H1 (cell line): ENCODE data around the gene CCL26. TPM values are rescaled to one million over a fixed set of nuclear protein-coding genes. Genes with fewer than 3 reads are reported as not detected.

Experiments
- CTCF ChIA-PET: fragments of 300-600 bp; sonication (Branson Sonifier 250); formaldehyde crosslinking; loops from one replicate; lab custom pipeline; 2021; ENCODE audit not compliant: partially characterized antibody; lab: Charles Lee
- POLR2A ChIA-PET: fragments of 300-600 bp; sonication (Branson Sonifier 250); formaldehyde crosslinking; loops from one replicate; lab custom pipeline; 2021; ENCODE audit warnings: inconsistent platforms; ENCODE audit not compliant: partially characterized antibody; lab: Charles Lee
- DNase-seq, 2 experiments: peaks; one replicate each; pipeline versions ENCODE4 v3.0.0 to v3.0.0-alpha.2; 2010 to 2022; ENCODE audit warnings: low spot score in 2 of 2, low read depth in 1 of 2, mixed read lengths in 1 of 2
- FAIRE-seq: peaks from 2 replicates; lab custom pipeline; 2011; peaks lifted over from hg19 to GRCh38; lab: Jason Lieb, UNC
- H2AFZ ChIP-seq: 2 replicates; pipeline ENCODE4 v1.8.1; 2012; ENCODE audit warnings: low read length, inconsistent platforms
- H2AK5ac ChIP-seq: 2 replicates; pipeline ENCODE4 v1.6.1; 2013; ENCODE audit warnings: low read depth, low read length
- H2BK120ac ChIP-seq: replicated peaks from 2 replicates; pipeline ENCODE3; 2013; ENCODE audit warnings: low read depth, low read length, inconsistent platforms
- H2BK12ac ChIP-seq: 2 replicates; pipeline ENCODE4 v1.6.1; 2013; ENCODE audit warnings: low read depth, low read length
- H2BK15ac ChIP-seq: 2 replicates; pipeline ENCODE4 v1.6.1; 2013; ENCODE audit warnings: low read length
- H2BK20ac ChIP-seq: 2 replicates; pipeline ENCODE4 v1.6.1; 2013; ENCODE audit warnings: low read length
- H2BK5ac ChIP-seq: 2 replicates; pipeline ENCODE4 v1.6.1; 2013; ENCODE audit warnings: low read depth, low read length
- H3K14ac ChIP-seq: 2 replicates; pipeline ENCODE4 v1.6.1; 2013; ENCODE audit warnings: inconsistent platforms; ENCODE audit not compliant: insufficient read length
- H3K18ac ChIP-seq: 2 replicates; pipeline ENCODE4 v1.6.1; 2013; ENCODE audit warnings: low read length; ENCODE audit errors: extremely low read depth
- H3K23ac ChIP-seq: 2 replicates; pipeline ENCODE4 v1.6.1; 2013; ENCODE audit warnings: inconsistent platforms; ENCODE audit not compliant: insufficient read length
- H3K23me2 ChIP-seq: 2 replicates; pipeline ENCODE4 v1.6.1; 2013; ENCODE audit warnings: low read depth, low read length
- H3K27ac ChIP-seq: 2 replicates; pipeline ENCODE4 v1.6.1; 2011; ENCODE audit warnings: low read depth, low read length, inconsistent platforms
- H3K27me3 ChIP-seq, 4 experiments: replicated peaks in 1 of 4; 1 replicate in 1 of 4; 2 replicates in 3 of 4; pipeline versions ENCODE4 v1.6.1 to v1.8.1; 2011 to 2013; ENCODE audit warnings: low read length in 3 of 4, mild to moderate bottlenecking in 3 of 4, inconsistent platforms in 2 of 4, mixed read lengths in 2 of 4, moderate library complexity in 1 of 4; ENCODE audit not compliant: control insufficient read depth in 3 of 4, insufficient read depth in 3 of 4; ENCODE audit errors: extremely low read depth in 1 of 4
- H3K36me3 ChIP-seq, 4 experiments: 2 replicates each; pipeline versions ENCODE4 v1.6.1 to v1.8.1; 2011 to 2013; ENCODE audit warnings: mild to moderate bottlenecking in 4 of 4, low read length in 3 of 4, moderate library complexity in 2 of 4, control low read depth in 1 of 4, inconsistent platforms in 1 of 4; ENCODE audit not compliant: insufficient read depth in 4 of 4, control insufficient read depth in 2 of 4
- H3K4ac ChIP-seq: replicated peaks from 2 replicates; pipeline ENCODE3; 2013; ENCODE audit warnings: low read length, low read depth, mixed read lengths, inconsistent platforms; ENCODE audit not compliant: insufficient read length
- H3K4me1 ChIP-seq, 4 experiments: replicated peaks in 1 of 4; 1 replicate in 1 of 4; 2 replicates in 3 of 4; pipeline versions ENCODE4 v1.6.1 to v1.8.1; 2011 to 2013; ENCODE audit warnings: low read length in 3 of 4, inconsistent platforms in 2 of 4, mixed read lengths in 1 of 4; ENCODE audit not compliant: insufficient read depth in 4 of 4, control insufficient read depth in 3 of 4
- H3K4me2 ChIP-seq, 2 experiments: 2 replicates each; pipeline versions ENCODE4 v1.6.1 to v1.8.1; 2011 to 2013; ENCODE audit warnings: low read depth in 2 of 2, low read length in 2 of 2, control low read depth in 1 of 2, inconsistent platforms in 1 of 2, mild to moderate bottlenecking in 1 of 2; ENCODE audit not compliant: insufficient read depth in 1 of 2
- H3K4me3 ChIP-seq, 4 experiments: fragments of 200-600, 300-600 bp in 1 of 4; sonication (generic), shearing (Covaris generic), sonication (Bioruptor Twin) in 1 of 4; 2 replicates each; pipeline versions ENCODE4 v1.5.1 to v1.8.1; 2011 to 2016; ENCODE audit warnings: low read length in 4 of 4, low read depth in 3 of 4, control low read depth in 2 of 4, inconsistent platforms in 2 of 4, mild to moderate bottlenecking in 2 of 4, mixed read lengths in 1 of 4, moderate library complexity in 1 of 4; ENCODE audit not compliant: insufficient read depth in 2 of 4; ENCODE audit errors: extremely low read depth in 1 of 4
- H3K56ac ChIP-seq: replicated peaks from 2 replicates; pipeline ENCODE3; 2013; ENCODE audit warnings: low read depth, mild to moderate bottlenecking, mixed read lengths, low read length, inconsistent platforms; ENCODE audit not compliant: insufficient read length
- H3K79me1 ChIP-seq: 2 replicates; pipeline ENCODE4 v1.6.1; 2013; ENCODE audit warnings: low read depth, low read length, control low read depth
- H3K79me2 ChIP-seq, 2 experiments: 2 replicates each; pipeline versions ENCODE4 v1.6.1 to v1.8.1; 2012 to 2013; ENCODE audit warnings: low read length in 2 of 2, mild to moderate bottlenecking in 2 of 2, inconsistent platforms in 1 of 2; ENCODE audit not compliant: insufficient read depth in 2 of 2, control insufficient read depth in 1 of 2
- H3K9ac ChIP-seq, 4 experiments: replicated peaks in 1 of 4; 1 replicate in 1 of 4; 2 replicates in 3 of 4; pipeline versions ENCODE4 v1.6.1 to v1.8.1; 2011 to 2013; ENCODE audit warnings: low read depth in 3 of 4, low read length in 3 of 4, control low read depth in 2 of 4, mild to moderate bottlenecking in 2 of 4, moderate library complexity in 2 of 4, inconsistent platforms in 1 of 4; ENCODE audit errors: extremely low read depth in 1 of 4
- H3K9me3 ChIP-seq, 2 experiments: 2 replicates each; pipeline versions ENCODE4 v1.6.1 to v1.8.1; 2012 to 2013; ENCODE audit warnings: mild to moderate bottlenecking in 2 of 2, moderate library complexity in 2 of 2, control low read depth in 1 of 2, inconsistent platforms in 1 of 2, low read depth in 1 of 2, low read length in 1 of 2, mixed read lengths in 1 of 2; ENCODE audit not compliant: insufficient read depth in 2 of 2
- H4K20me1 ChIP-seq, 2 experiments: replicated peaks in 1 of 2; 2 replicates each; pipeline versions ENCODE3 to v1.8.1; 2011 to 2013; ENCODE audit warnings: inconsistent platforms in 2 of 2, low read length in 2 of 2, mild to moderate bottlenecking in 1 of 2; ENCODE audit not compliant: insufficient read depth in 2 of 2, control insufficient read depth in 1 of 2
- H4K5ac ChIP-seq: 2 replicates; pipeline ENCODE4 v1.6.1; 2013; ENCODE audit warnings: low read length, low read depth, mixed read lengths, inconsistent platforms; ENCODE audit not compliant: insufficient read length
- H4K8ac ChIP-seq: 2 replicates; pipeline ENCODE4 v1.8.0; 2013; ENCODE audit warnings: mild to moderate bottlenecking, moderate library complexity, low read length, inconsistent platforms; ENCODE audit not compliant: insufficient read depth; ENCODE audit errors: extremely low read depth
- H4K91ac ChIP-seq: replicated peaks from 2 replicates; pipeline ENCODE3; 2013; ENCODE audit warnings: low read length, mixed read lengths, inconsistent platforms; ENCODE audit not compliant: insufficient read length
- BCL11A ChIP-seq, 2 experiments: IDR thresholded peaks; one replicate each; pipeline ENCODE4 v1.6.1; 2011; ENCODE audit warnings: low read depth in 2 of 2, low read length in 2 of 2, mild to moderate bottlenecking in 2 of 2
- GABPA ChIP-seq: IDR thresholded peaks from 2 replicates; pipeline ENCODE4 v1.6.1; 2011; ENCODE audit warnings: mild to moderate bottlenecking, low read length, moderate library complexity, borderline replicate concordance; ENCODE audit not compliant: insufficient read depth
- JUN ChIP-seq: IDR thresholded peaks from 2 replicates; pipeline ENCODE4 v1.6.1; 2011; ENCODE audit warnings: low read depth, mild to moderate bottlenecking, improper control_type of control experiment, low read length
- JUND ChIP-seq: IDR thresholded peaks from 2 replicates; pipeline ENCODE4 v1.6.1; 2011; ENCODE audit warnings: mild to moderate bottlenecking, improper control_type of control experiment, low read length
- KDM1A ChIP-seq: fragments of 200-600, 300-600 bp; sonication (generic); IDR thresholded peaks from 2 replicates; pipeline ENCODE4 v1.7.1; 2016; ENCODE audit warnings: mild to moderate bottlenecking, low read length, borderline replicate concordance
- WGBS, 2 experiments: shearing (Covaris generic) in 1 of 2; methylation state at CpG; one replicate each; pipeline versions ENCODE4 v1.1.6 to v1.1.7; 2013 to 2015; ENCODE audit warnings: low lambda C conversion rate in 2 of 2, mixed read lengths in 2 of 2, inconsistent platforms in 1 of 2, low coverage in 1 of 2, missing lambda C conversion rate in 1 of 2; ENCODE audit not compliant: insufficient replicate concordance in 2 of 2, insufficient coverage in 1 of 2, insufficient read length in 1 of 2; ENCODE audit errors: extremely low coverage in 1 of 2, missing lambda C conversion rate in 1 of 2; 5-methylcytosine and 5-hydroxymethylcytosine counted together
- polyA plus RNA-seq, 7 experiments: library from polyadenylated mRNA; depleted of rRNA in 3 of 7; stranded (reverse) in 5 of 7; unstranded in 2 of 7; fragments of >200 nt in 5 of 7; fragments of 200-250 nt in 2 of 7; gene quantifications; 1 replicate in 5 of 7; 2 replicates in 1 of 7; 4 replicates in 1 of 7; pipeline versions ENCODE4 v1.2.1 to v1.2.3, GENCODE V29; 2011 to 2013; ENCODE audit warnings: missing spikeins in 2 of 7, mixed read lengths in 2 of 7
- total RNA-seq: library from RNA; stranded (reverse); fragmentation: NEBNext Ultra II Directional; extraction: Animal tissue kit (Norgen Biotek cat#: 25700); gene quantifications from 2 replicates; pipeline ENCODE4 v1.2.1, GENCODE V29; 2021

CCL26 gene
- total and polyA plus RNA-seq, 2 of the 8 experiments (the other 6 are each of a cell fraction or from before 2014, with no cell fraction given), result 8.7 to 14.9 TPM

GRCh38 chr7:75732016-75732521, 39.9 kb downstream of the CCL26 start:
- Histone ChIP-seq H4K91ac (no peak overlapping the region), H3K36me3 (no peaks in the 10 kb centered on the region), H3K9me3 (no peaks in the 10 kb centered on the region), H4K20me1 (no peaks in the 10 kb centered on the region), H4K8ac (no peak overlapping the region), H3K79me2 (no peaks in the 10 kb centered on the region), H3K27me3 (no peaks in the 10 kb centered on the region), H2AK5ac (no peak overlapping the region), H2BK15ac (no peak overlapping the region), H3K23me2 (no peaks in the 10 kb centered on the region), H3K4me3 (no peak overlapping the region), H2BK5ac (no peak overlapping the region), H4K5ac (no peak overlapping the region), H3K79me1 (peaks cover 2% of the 10 kb centered on the region; the same call in 1 of the 2 replicates), H3K9ac (no peak overlapping the region), H2BK12ac (no peak overlapping the region), H3K4ac (no peak overlapping the region), H3K56ac (no peak overlapping the region), H3K23ac (no peak overlapping the region), H3K27ac (no peak overlapping the region), H2BK20ac (no peak overlapping the region), H3K4me1 (peaks cover 3 to 15% (median 8%) of the 10 kb centered on the region in 4 experiments), H3K4me2 (no peak overlapping the region), H2BK120ac (no peak overlapping the region), H3K14ac (no peak overlapping the region), H3K18ac (no peak overlapping the region), H2AFZ (no peak overlapping the region)
- WGBS, 2 experiments, result 94% methylated on average over 12 of the region's 12 CpGs; no CpG with 5 or more reads in 1 of the 2 experiments
- no peak for TF ChIP-seq BCL11A (IDR thresholded peaks at IDR 0.05; ENCODE audit: low read depth in 2 of 2, low read length in 2 of 2)
- TF ChIP-seq KDM1A, result peak; percentile 66; the same call in 1 of the 2 replicates
- no peak for TF ChIP-seq JUND
- no peak for TF ChIP-seq GABPA
- TF ChIP-seq JUN, result no peak
- FAIRE-seq (no peak), DNase-seq (no peak)
- CTCF ChIA-PET, result interaction anchor here (2.2 kb wide), 1 partner anchor 9 kb away, joined by 7 read pairs; no protein-coding TSS in a partner anchor
- POLR2A ChIA-PET, result interaction anchor here (0.7 kb wide), 1 partner anchor 93 kb away, joined by 4 read pairs; no protein-coding TSS in a partner anchor
